ENCODE data around the gene CDH4.

The CDH4 gene

GRCh38 chr20:61570646-61571195, 318.7 kb downstream of the CDH4 start:
- no peak for DNase-seq

DNA sequence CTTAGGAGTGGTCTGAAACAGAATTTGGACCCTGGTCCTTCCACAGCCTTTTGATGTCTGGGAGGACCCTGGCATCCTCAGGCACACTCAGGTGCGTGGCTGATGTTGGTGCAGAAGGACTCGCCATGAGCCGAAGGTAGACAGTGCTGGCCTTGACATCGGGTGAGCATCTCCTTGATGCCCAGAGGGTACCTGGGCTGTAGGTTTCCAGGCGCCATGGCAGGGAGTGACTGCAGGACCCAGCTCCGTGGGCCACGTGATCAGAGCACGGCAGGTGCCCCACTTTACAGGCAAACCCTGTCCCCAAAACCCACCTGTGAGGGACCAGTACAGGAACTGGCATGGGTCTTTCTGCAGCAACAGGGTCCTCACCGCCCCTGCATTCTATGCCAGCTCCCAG, 319.2 kb downstream of the CDH4 start:
- DNase-seq, result no peak

DNA sequence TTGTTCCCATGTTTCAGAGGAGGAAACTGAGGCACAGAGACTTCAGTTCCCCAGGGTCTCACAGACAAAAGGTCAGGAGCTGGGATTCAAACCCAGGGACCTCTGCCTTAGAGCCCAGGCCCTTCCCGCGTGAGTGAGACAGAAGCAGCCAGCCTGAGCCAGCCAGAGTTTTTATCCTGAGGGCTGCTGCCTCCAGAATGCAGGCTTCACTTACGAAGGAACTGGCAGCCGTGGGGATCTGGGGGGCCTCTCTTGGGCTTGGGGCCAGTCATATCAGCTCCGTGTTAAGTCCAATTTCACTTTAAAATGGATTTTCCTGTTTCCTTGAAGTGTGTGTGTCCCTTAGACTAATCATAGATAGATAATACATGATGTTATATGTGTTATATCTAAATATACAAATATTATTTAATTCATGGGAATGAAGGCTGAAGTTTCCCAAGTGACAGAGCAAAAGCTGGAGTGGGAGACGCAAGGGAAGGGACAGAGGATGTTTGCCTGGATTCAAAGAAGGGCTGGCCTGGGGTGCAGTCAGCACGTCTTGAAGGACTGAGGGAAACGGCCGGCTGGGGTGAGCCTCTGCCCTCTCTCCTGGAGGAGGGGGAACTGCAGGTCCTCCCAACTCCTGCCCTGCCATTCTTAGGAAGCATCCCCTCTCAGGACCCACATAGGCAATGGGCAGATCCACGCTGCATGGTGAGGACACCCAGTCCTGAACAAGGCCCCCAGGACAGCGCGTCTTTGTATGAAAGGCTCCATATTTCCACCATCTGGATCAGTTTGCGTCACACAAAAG, 320.1 kb downstream of the CDH4 start:
- no peak for DNase-seq

- DNase-seq, result no peak
Observed at GRCh38 chr20:61572789-61573188, 320.7 kb downstream of the CDH4 start.

DNA sequence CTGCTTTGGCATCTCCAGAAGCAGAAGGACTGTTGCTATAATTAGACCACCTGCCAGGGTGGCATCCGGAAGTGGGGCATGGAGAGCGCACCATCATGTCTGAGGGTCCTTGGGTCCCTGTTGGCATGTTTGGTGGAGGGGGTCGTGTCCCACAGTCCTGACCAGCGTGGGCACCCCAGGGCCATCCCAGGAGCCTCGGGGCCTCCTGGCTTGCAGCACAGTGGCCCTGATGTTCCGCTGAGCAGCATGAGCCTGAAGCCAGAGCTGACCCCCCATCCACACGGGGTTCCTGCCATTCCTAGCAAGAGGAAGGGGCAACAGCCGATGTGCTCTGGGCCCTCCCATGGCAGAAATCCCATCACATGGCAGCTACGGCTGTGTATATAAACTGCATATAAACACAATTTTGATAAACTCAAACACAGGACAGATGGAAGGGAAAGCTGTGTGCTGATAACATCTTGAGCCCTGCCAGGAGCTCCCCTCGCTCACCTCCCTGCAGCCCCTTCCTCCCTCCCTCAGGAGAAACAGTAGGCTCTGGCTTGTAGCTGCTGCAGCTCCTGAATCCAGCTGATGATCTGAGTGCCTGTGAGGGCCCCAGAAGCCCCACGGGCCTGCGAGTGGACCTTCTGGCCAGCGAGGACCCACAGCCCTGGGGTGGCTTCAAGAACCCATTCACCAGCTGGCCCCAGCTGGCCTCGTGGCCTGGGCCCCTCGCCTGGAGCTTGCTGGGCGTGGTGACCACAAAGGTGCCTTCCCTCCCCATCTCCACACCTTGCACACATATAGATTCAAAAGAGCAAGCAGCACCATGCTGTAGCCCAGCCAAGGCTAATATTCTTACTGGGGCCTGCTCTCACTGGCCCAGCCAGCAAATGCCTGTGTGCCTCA, 321.6 kb downstream of the CDH4 start:
- no peak for DNase-seq

DNA sequence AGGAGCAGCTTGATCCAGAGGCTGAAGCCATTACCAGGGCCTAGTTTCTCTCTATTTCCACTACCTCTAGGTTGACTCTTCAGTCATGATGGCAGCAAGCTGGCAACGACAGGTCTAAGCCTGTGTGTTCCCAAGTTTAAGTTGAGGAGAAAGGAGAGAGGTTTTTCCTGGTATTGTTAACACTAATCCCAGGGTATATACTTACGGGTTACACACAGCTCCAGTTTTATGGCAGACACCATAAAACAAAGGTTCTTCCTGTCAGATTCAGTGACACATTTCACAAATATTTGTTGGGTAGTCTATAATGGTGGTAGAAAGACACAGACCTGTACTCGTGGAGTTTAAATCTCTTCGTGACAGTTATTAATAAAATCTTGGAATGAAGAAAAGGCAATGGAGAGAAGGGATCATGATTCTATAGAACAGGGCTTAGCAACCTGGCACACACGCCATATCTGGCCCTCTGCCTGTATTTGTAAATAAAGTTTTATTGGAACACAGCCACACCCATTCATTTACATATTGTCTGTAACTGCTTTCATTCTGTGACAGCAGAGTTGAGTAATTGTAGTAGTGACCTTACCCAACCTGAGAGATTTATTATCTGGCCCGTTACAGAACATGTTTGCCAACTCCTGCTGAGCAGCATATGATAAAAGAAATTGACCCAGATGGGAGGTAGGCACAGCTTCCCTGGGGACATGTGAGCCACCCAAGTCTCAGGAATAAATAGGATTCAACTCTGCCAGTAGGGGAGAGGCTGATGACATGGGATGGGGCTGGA, 323.3 kb downstream of the CDH4 start:
- DNase-seq, result no peak

- no peak for DNase-seq
Observed at GRCh38 chr20:61576372-61576771, 324.3 kb downstream of the CDH4 start.

DNA sequence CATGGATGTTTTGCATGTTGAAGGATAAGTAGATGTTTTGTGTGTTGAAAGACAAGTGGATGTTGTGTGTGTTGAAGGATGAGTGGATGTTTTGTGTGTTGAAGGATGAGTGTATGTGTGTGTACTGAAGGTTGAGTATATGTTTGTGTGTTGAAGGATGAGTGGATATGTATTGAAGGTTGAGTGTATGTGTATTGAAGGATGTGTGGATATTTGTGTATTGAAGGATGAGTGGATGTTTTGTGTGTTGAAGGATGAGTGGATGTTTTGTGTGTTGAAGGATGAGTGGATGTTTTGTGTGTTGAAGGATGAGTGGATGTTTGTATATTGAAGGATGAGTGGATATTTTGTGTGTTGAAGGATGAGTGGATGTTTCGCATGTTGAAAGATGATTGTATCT, 325.0 kb downstream of the CDH4 start:
- no peak for DNase-seq

GRCh38 chr20:61579908-61580307, 327.8 kb downstream of the CDH4 start:
- DNase-seq, result no peak

- DNase-seq, result no peak
Observed at GRCh38 chr20:61580958-61581824, 329.1 kb downstream of the CDH4 start.

GRCh38 chr20:61581825-61582188, 329.7 kb downstream of the CDH4 start:
- no peak for DNase-seq

- DNase-seq, result no peak
Observed at GRCh38 chr20:61582196-61582923, 330.3 kb downstream of the CDH4 start.

DNA sequence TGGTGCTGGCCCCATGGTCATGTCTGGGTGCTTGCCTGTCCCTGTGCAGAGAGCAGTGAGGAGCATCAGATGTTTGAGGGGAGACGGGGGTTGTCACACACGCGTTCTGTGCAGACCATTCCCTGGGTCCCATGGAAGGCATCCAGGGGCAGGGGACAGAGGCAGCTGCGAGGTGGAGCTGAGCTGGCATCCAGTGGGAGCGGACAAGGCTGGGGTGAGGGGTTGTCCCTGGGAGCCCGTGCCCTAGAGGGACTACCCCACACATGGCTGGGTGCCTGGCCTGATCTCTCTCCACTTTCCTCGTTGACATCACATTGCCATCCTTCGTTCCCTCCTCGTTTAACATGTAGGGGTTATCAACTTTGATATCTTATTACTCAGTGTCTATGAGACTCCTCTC, 331.3 kb downstream of the CDH4 start:
- no peak for DNase-seq

DNA sequence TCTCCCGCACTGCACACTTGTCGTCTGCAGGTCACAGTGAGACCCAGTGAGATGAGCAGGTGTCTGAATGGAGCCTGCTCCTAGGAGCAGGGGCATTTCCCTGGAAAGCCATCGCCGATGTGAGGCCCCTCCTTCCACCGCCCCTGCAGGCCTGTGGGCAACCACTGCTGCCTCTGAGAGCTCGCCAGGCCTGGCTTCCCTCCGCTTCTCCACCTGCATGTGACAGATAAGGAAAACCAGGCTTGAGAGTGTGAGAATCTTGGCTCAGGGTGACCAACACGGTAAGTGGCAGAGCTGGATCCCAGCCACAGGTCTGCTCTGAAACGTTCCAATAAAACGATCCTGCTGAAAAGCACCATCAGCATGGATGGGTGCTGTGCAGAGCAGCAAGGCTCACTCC, 332.8 kb downstream of the CDH4 start:
- no peak for DNase-seq

- no peak for DNase-seq
Observed at GRCh38 chr20:61585764-61586163, 333.7 kb downstream of the CDH4 start.

GRCh38 chr20:61587036-61587435, 335.0 kb downstream of the CDH4 start:
- DNase-seq, result no peak

DNA sequence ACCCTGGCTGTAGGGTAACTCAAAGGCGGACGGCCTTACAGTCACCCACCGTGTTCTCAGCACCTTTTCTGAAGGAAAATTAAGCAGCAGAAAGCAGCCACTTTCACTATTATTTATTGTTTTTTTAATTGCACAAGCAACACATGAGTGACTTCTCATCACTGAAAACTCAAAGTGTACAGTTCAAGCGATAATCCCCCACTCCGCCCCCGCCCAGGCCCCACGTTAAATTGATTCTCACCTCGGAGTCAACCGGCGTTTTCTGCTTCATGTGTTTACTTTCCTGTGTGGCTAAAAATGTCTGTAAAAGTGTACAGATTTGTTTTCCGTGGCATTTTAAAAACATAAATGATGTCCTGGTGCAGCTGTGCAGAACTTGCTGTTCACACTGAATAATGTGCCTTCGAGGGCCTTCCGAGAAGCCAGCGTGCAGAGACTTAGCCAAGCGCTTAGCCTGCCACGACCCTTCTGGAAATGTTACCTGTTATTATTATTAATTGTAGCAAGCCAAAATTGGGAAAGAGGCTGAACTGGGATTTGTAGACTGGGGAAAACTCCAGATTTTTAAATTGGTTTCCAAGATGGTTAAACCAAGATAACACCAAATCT, 335.7 kb downstream of the CDH4 start:
- no peak for DNase-seq

- DNase-seq, result no peak
Observed at GRCh38 chr20:61588411-61589385, 336.6 kb downstream of the CDH4 start.

DNA sequence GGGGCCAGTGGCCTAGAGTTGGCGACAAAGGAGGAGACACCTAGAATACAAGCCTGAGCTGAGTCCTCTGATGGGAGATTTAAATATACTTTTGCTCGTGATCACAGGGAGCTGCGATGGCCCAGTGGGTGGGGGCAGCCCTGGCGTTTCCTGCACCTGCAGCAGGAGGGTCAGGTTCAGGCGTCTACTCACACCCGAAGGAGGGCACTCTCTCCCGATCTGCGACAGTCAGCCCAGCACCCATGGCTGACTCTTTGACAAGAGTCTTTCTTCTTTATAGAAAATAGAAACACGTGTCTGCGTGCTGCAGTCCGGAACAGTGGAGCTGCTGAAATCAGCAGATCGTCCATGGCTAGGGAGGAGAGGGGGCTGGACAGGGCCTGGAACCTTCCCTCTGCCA, 338.2 kb downstream of the CDH4 start:
- DNase-seq, result no peak

DNA sequence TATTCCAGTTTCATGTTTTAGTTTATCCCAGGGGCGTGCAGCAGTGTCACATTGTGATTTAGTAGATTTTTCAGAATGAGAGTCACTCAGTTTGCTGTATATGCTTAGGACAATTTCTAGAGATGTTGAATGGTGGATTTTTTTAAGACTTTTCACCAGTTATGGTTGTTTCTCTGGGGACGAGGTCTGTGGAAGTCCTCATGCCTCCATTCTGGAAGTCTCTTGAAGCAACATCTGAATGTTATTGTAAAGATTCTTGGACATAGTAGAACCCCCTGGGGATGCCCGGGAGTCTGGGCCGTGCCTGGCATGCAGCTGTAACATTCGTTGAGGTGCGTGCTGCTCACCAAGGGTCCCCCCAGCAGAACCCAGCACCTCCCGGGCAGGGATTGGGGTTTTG, 341.5 kb downstream of the CDH4 start:
- DNase-seq, result no peak
